ENCODE measurements around the gene JKAMP.

The JKAMP gene

DNA sequence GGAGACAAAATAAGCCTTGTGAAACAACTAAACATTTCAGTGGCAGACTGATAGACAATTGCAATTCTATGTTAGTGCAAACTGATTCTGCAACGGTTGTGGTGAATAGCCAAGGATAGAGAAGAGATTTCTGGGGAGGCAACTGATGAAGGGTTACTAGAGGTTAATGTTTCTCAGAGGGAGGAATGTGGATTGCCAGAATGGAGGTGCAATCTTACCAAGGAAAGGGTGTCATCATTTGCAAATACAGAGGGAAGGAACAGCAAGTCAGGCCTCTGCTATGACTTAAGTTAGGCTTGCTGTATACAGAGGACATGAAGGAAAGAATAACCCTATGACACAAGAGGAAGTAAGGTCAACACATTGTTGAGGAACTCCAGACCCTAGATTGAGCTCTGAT is 56.5 kb downstream of the JKAMP start:
- no peak for DNase-seq (ENCODE audit: low read depth)

DNA sequence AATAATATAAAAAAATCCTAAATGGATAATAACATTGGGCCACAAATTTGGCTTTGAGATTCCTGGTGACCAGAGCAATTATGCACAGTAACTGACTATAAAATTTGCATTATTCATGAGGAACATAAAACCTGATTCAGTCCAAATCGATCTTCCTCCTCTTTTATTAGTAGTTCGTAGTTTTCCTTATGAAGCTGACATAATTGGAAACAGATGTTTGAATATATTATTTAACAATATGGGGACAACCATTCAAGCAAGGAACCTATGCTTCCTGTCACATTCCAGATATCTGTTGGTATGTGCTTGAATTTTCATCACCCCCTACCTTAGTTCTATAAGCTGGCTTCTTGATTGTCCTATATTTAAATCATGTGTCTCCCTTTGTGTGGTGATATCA is 57.4 kb downstream of the JKAMP start:
- DNase-seq (ENCODE audit: low read depth): no peak

DNA sequence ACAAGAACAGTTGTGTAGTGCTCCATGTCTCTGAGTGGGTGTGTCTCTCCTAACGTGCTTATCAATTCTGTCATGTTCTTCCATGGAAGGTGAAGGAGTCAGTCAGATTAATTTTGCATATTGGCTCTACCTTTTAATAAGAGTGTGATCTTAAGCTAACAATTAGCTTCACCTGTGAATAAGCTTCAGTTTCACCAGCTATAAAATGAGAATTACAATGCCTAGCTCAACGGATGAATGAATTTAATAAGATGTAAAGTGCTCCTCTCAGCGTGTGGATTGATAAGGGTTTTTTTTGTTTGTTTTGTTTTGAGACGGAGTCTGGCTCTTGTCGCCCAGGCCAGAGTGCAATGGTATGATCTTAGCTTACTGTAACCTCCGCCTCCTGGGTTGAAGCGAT is 59.6 kb downstream of the JKAMP start:
- DNase-seq (ENCODE audit: low read depth): no peak

DNA sequence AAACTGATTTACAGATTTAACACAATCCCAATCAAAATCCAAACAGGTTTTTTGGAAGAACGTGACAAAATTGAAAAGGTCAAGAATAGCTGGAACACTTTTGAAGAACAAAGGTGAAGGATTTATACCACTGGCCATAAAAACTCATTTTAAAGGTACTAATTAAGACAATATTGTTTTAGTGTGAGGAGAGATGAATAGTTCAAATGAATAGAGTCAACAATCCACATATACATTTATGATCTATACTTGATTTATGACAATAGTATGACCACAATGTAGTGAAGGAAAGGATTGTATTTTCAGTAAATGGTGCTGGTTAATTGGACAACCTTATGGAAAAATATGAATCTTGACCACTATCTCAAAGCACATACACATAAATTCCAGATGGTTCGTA is 63.0 kb downstream of the JKAMP start:
- DNase-seq (ENCODE audit: low read depth): no peak

Measured in HS-5 (cell line).